Activated T-cell treated with anti-CD3 and anti-CD28 coated beads for 48 hours (primary cell): ENCODE measurements around the gene KDF1.

ENCODE experiments used
- DNase-seq: peaks from one replicate; pipeline ENCODE4 v3.0.0-alpha.2; 2020; ENCODE audit warnings: low read depth

KDF1 gene

GRCh38 chr1:26959722-26960624, at the start of gene KDF1:
TSS of gene KDF1 (minus strand) at chr1:26960468. CDS start at chr1:26952380, 8,088 bp downstream.
- DNase-seq, result no peak

GRCh38 chr1:27009601-27010197, 49.4 kb upstream of the KDF1 start:
- DNase-seq, result no peak

GRCh38 chr1:27007909-27008582, 47.8 kb upstream of the KDF1 start:
- no peak for DNase-seq

GRCh38 chr1:27006683-27007082, 46.4 kb upstream of the KDF1 start:
- DNase-seq, result no peak

- no peak for DNase-seq
These were observed 45.6 kb upstream of the KDF1 start for GRCh38 chr1:27005648-27006496.

GRCh38 chr1:27005166-27005530, 44.9 kb upstream of the KDF1 start:
- DNase-seq, result no peak

- no peak for DNase-seq
These were observed 44.4 kb upstream of the KDF1 start for GRCh38 chr1:27004471-27005165.

GRCh38 chr1:27003745-27004470, 43.6 kb upstream of the KDF1 start:
- no peak for DNase-seq

- DNase-seq, result no peak
These were observed 41.5 kb upstream of the KDF1 start for GRCh38 chr1:27001570-27002360.

GRCh38 chr1:27000817-27001460, 40.7 kb upstream of the KDF1 start:
- no peak for DNase-seq

- no peak for DNase-seq
These were observed 40.0 kb upstream of the KDF1 start for GRCh38 chr1:27000090-27000816.

- no peak for DNase-seq
These were observed 39.2 kb upstream of the KDF1 start for GRCh38 chr1:26999440-26999987.

GRCh38 chr1:26998429-26999300, 38.4 kb upstream of the KDF1 start:
- DNase-seq, result no peak

- no peak for DNase-seq
These were observed 36.4 kb upstream of the KDF1 start for GRCh38 chr1:26996665-26997064.

- no peak for DNase-seq
These were observed 35.8 kb upstream of the KDF1 start for GRCh38 chr1:26996024-26996423.

GRCh38 chr1:26994787-26995517, 34.7 kb upstream of the KDF1 start:
- no peak for DNase-seq
